ENCODE measurements around the gene NAP1L4. TPM values are rescaled to one million over a fixed set of nuclear protein-coding genes. Genes with fewer than 3 reads are reported as not detected.

The NAP1L4 gene
- total and polyA plus RNA-seq, 9 donors = 97.3 to 116 (median 107) TPM

- Histone ChIP-seq H3K36me3 (ENCODE audit: control insufficient read depth, insufficient read depth, low read length) (peaks cover 67% of the 10 kb centered on the region), H3K9me3 (replicated peaks; ENCODE audit: control insufficient read depth, low read depth, low read length) (no peaks in the 10 kb centered on the region), H3K27ac (ENCODE audit: low read length) (no peak overlapping the region), H3K4me1 (ENCODE audit: control insufficient read depth, insufficient read depth, low read length) (no peaks in the 10 kb centered on the region), H3K4me3 (ENCODE audit: low read length) (no peak overlapping the region), H3K27me3 (ENCODE audit: control insufficient read depth, insufficient read depth, low read length) (no peaks in the 10 kb centered on the region)
- WGBS (ENCODE audit: insufficient coverage) = 88% methylated on average over 25 of the region's 31 CpGs
- DNase-seq = no peak
These were observed 20.1 kb upstream of the NAP1L4 start for GRCh38 chr11:3011891-3012885.

GRCh38 chr11:3010521-3011275, 18.6 kb upstream of the NAP1L4 start:
- DNase-seq = peak; percentile 58
- Histone ChIP-seq H3K9me3 (replicated peaks; ENCODE audit: control insufficient read depth, low read depth, low read length) (no peaks in the 10 kb centered on the region), H3K4me1 (ENCODE audit: control insufficient read depth, insufficient read depth, low read length) (no peaks in the 10 kb centered on the region), H3K4me3 (ENCODE audit: low read length) (no peak overlapping the region), H3K27me3 (ENCODE audit: control insufficient read depth, insufficient read depth, low read length) (no peaks in the 10 kb centered on the region), H3K36me3 (ENCODE audit: control insufficient read depth, insufficient read depth, low read length) (peaks cover 58% of the 10 kb centered on the region), H3K27ac (ENCODE audit: low read length) (no peak overlapping the region)
- 90% methylated on average over 11 of the region's 13 CpGs for WGBS (ENCODE audit: insufficient coverage)

GRCh38 chr11:3010004-3010403, 17.9 kb upstream of the NAP1L4 start:
- no peaks in the 10 kb centered on the region for H3K27me3 ChIP-seq (ENCODE audit: control insufficient read depth, insufficient read depth, low read length)
- no peaks in the 10 kb centered on the region for H3K9me3 ChIP-seq (replicated peaks; ENCODE audit: control insufficient read depth, low read depth, low read length)
- no peaks in the 10 kb centered on the region for H3K4me1 ChIP-seq (ENCODE audit: control insufficient read depth, insufficient read depth, low read length)
- H3K4me3 ChIP-seq (ENCODE audit: low read length) = no peak overlapping the region
- H3K36me3 ChIP-seq (ENCODE audit: control insufficient read depth, insufficient read depth, low read length) = peaks cover 53% of the 10 kb centered on the region
- WGBS (ENCODE audit: insufficient coverage) = 85% methylated on average over 13 of the region's 13 CpGs
- DNase-seq = no peak
- no peak overlapping the region for H3K27ac ChIP-seq (ENCODE audit: low read length)

GRCh38 chr11:3009481-3009880, 17.4 kb upstream of the NAP1L4 start:
- H3K9me3 ChIP-seq (replicated peaks; ENCODE audit: control insufficient read depth, low read depth, low read length) = no peaks in the 10 kb centered on the region
- H3K36me3 ChIP-seq (ENCODE audit: control insufficient read depth, insufficient read depth, low read length) = peaks cover 50% of the 10 kb centered on the region
- 92% methylated on average over 4 of the region's 5 CpGs for WGBS (ENCODE audit: insufficient coverage)
- DNase-seq = no peak
- no peaks in the 10 kb centered on the region for H3K4me1 ChIP-seq (ENCODE audit: control insufficient read depth, insufficient read depth, low read length)
- H3K4me3 ChIP-seq (ENCODE audit: low read length) = no peak overlapping the region
- no peak overlapping the region for H3K27ac ChIP-seq (ENCODE audit: low read length)
- no peaks in the 10 kb centered on the region for H3K27me3 ChIP-seq (ENCODE audit: control insufficient read depth, insufficient read depth, low read length)

GRCh38 chr11:3008746-3009336, 16.7 kb upstream of the NAP1L4 start:
- Histone ChIP-seq H3K4me3 (ENCODE audit: low read length) (no peak overlapping the region), H3K27ac (ENCODE audit: low read length) (no peak overlapping the region), H3K36me3 (ENCODE audit: control insufficient read depth, insufficient read depth, low read length) (peaks cover 50% of the 10 kb centered on the region), H3K4me1 (ENCODE audit: control insufficient read depth, insufficient read depth, low read length) (no peaks in the 10 kb centered on the region), H3K27me3 (ENCODE audit: control insufficient read depth, insufficient read depth, low read length) (no peaks in the 10 kb centered on the region), H3K9me3 (replicated peaks; ENCODE audit: control insufficient read depth, low read depth, low read length) (no peaks in the 10 kb centered on the region)
- WGBS (ENCODE audit: insufficient coverage) = 95% methylated on average over 9 of the region's 9 CpGs
- no peak for DNase-seq

- Histone ChIP-seq H3K4me1 (ENCODE audit: control insufficient read depth, insufficient read depth, low read length) (no peaks in the 10 kb centered on the region), H3K36me3 (ENCODE audit: control insufficient read depth, insufficient read depth, low read length) (peaks cover 58% of the 10 kb centered on the region)
- WGBS (ENCODE audit: insufficient coverage) = 90% methylated on average over 11 of the region's 20 CpGs
These were observed 15.4 kb upstream of the NAP1L4 start for GRCh38 chr11:3007404-3008010.

GRCh38 chr11:3006505-3007260, 14.6 kb upstream of the NAP1L4 start:
- H3K4me3 ChIP-seq (ENCODE audit: low read length) = no peak overlapping the region
- no peaks in the 10 kb centered on the region for H3K27me3 ChIP-seq (ENCODE audit: control insufficient read depth, insufficient read depth, low read length)
- no peak overlapping the region for H3K27ac ChIP-seq (ENCODE audit: low read length)
- no peaks in the 10 kb centered on the region for H3K9me3 ChIP-seq (replicated peaks; ENCODE audit: control insufficient read depth, low read depth, low read length)
- no peaks in the 10 kb centered on the region for H3K4me1 ChIP-seq (ENCODE audit: control insufficient read depth, insufficient read depth, low read length)
- 82% methylated on average over 18 of the region's 21 CpGs for WGBS (ENCODE audit: insufficient coverage)
- DNase-seq = no peak
- H3K36me3 ChIP-seq (ENCODE audit: control insufficient read depth, insufficient read depth, low read length) = peaks cover 58% of the 10 kb centered on the region

More at GRCh38 chr11:3007404-3008010, 15.4 kb upstream of the NAP1L4 start:
- Histone ChIP-seq H3K27me3 (ENCODE audit: control insufficient read depth, insufficient read depth, low read length) (no peaks in the 10 kb centered on the region), H3K9me3 (replicated peaks; ENCODE audit: control insufficient read depth, low read depth, low read length) (no peaks in the 10 kb centered on the region), H3K4me3 (ENCODE audit: low read length) (no peak overlapping the region), H3K27ac (ENCODE audit: low read length) (no peak overlapping the region)
- no peak for DNase-seq

GRCh38 chr11:3004481-3004880, 12.4 kb upstream of the NAP1L4 start:
- WGBS (ENCODE audit: insufficient coverage) = 96% methylated on average over 10 of the region's 10 CpGs
- no peak overlapping the region for H3K27ac ChIP-seq (ENCODE audit: low read length)
- H3K4me3 ChIP-seq (ENCODE audit: low read length) = no peak overlapping the region
- H3K4me1 ChIP-seq (ENCODE audit: control insufficient read depth, insufficient read depth, low read length) = peaks cover 18% of the 10 kb centered on the region
- no peaks in the 10 kb centered on the region for H3K9me3 ChIP-seq (replicated peaks; ENCODE audit: control insufficient read depth, low read depth, low read length)
- no peaks in the 10 kb centered on the region for H3K27me3 ChIP-seq (ENCODE audit: control insufficient read depth, insufficient read depth, low read length)
- DNase-seq = no peak
- peaks cover 61% of the 10 kb centered on the region for H3K36me3 ChIP-seq (ENCODE audit: control insufficient read depth, insufficient read depth, low read length)

- H3K27me3 ChIP-seq (ENCODE audit: control insufficient read depth, insufficient read depth, low read length) = no peaks in the 10 kb centered on the region
- H3K36me3 ChIP-seq (ENCODE audit: control insufficient read depth, insufficient read depth, low read length) = peaks cover 57% of the 10 kb centered on the region
- DNase-seq = no peak
- H3K9me3 ChIP-seq (replicated peaks; ENCODE audit: control insufficient read depth, low read depth, low read length) = no peaks in the 10 kb centered on the region
- peaks cover 18% of the 10 kb centered on the region for H3K4me1 ChIP-seq (ENCODE audit: control insufficient read depth, insufficient read depth, low read length)
- H3K27ac ChIP-seq (ENCODE audit: low read length) = no peak overlapping the region
- H3K4me3 ChIP-seq (ENCODE audit: low read length) = no peak overlapping the region
- 91% methylated on average over 9 of the region's 12 CpGs for WGBS (ENCODE audit: insufficient coverage)
These were observed 11.5 kb upstream of the NAP1L4 start for GRCh38 chr11:3003396-3004231.

Data from muscle of leg (tissue), 11 donors.